ENCODE measurements around the gene HAUS2.
A peak's percentile ranks its signal among the peaks of the same experiment; 100 is the strongest.
"Not testable (repeated sequence)": the region's sequence is repeated elsewhere in the genome, so short reads cannot be mapped to it uniquely, and the experiment has no call there.

Gene HAUS2

GRCh38 chr15:42548249-42549031 is at the start of gene HAUS2, which contains the start of gene LRRC57:
Gene HAUS2 (plus strand): TSS chr15:42548838. CDS start chr15:42548873, 35 bp downstream.
Gene LRRC57 (minus strand): TSS chr15:42548793. CDS start chr15:42548434, 359 bp downstream.
- DNase-seq (ENCODE audit: low spot score): peak; percentile 72

GRCh38 chr15:42499858-42500609 is 48.6 kb upstream of the HAUS2 start:
- no peak for DNase-seq (ENCODE audit: low spot score)

GRCh38 chr15:42502477-42502876 is 46.2 kb upstream of the HAUS2 start:
- DNase-seq (ENCODE audit: low spot score): no peak

- DNase-seq (ENCODE audit: low spot score): no peak
Observed at GRCh38 chr15:42503825-42504224, 44.8 kb upstream of the HAUS2 start.

- DNase-seq (ENCODE audit: low spot score): no peak
Observed at GRCh38 chr15:42504631-42505030, 44.0 kb upstream of the HAUS2 start.

GRCh38 chr15:42507514-42507913 is 41.1 kb upstream of the HAUS2 start:
- no peak for DNase-seq (ENCODE audit: low spot score)

- DNase-seq (ENCODE audit: low spot score): no peak
Observed at GRCh38 chr15:42508263-42508690, 40.4 kb upstream of the HAUS2 start.

- DNase-seq (ENCODE audit: low spot score): no peak
Observed at GRCh38 chr15:42510258-42511006, 38.2 kb upstream of the HAUS2 start.

GRCh38 chr15:42511007-42511391 is 37.6 kb upstream of the HAUS2 start:
- no peak for DNase-seq (ENCODE audit: low spot score)

GRCh38 chr15:42523331-42523730 is 25.3 kb upstream of the HAUS2 start:
- no peak for DNase-seq (ENCODE audit: low spot score)

- no peak for DNase-seq (ENCODE audit: low spot score)
Observed at GRCh38 chr15:42528970-42529369, 19.7 kb upstream of the HAUS2 start.

GRCh38 chr15:42533246-42533645 is 15.4 kb upstream of the HAUS2 start:
- no peak for DNase-seq (ENCODE audit: low spot score)

GRCh38 chr15:42544853-42545629 is 3.6 kb upstream of the HAUS2 start:
- DNase-seq (ENCODE audit: low spot score): no peak

GRCh38 chr15:42547918-42548248 is 755 bp upstream of the HAUS2 start:
- DNase-seq (ENCODE audit: low spot score): peak; percentile 8

GRCh38 chr15:42549032-42549491 is 424 bp downstream of the HAUS2 start:
- peak; percentile 12 for DNase-seq (ENCODE audit: low spot score)

- no peak for DNase-seq (ENCODE audit: low spot score)
Observed at GRCh38 chr15:42549741-42550392, 1.2 kb downstream of the HAUS2 start.

- DNase-seq (ENCODE audit: low spot score): no peak
Observed at GRCh38 chr15:42553554-42553953, 4.9 kb downstream of the HAUS2 start.

GRCh38 chr15:42556550-42557207 is 8.0 kb downstream of the HAUS2 start:
- DNase-seq (ENCODE audit: low spot score): not testable (repeated sequence)

- no peak for DNase-seq (ENCODE audit: low spot score)
Observed at GRCh38 chr15:42558739-42559138, 10.1 kb downstream of the HAUS2 start.

GRCh38 chr15:42575188-42576039 is 26.8 kb downstream of the HAUS2 start, which contains the start of gene STARD9:
Gene STARD9 (plus strand): TSS chr15:42575606. CDS start chr15:42575716, 110 bp downstream.
- DNase-seq (ENCODE audit: low spot score): peak; percentile 89
